ENCODE measurements around the gene RNASEH2C.
"Not testable (repeated sequence)": the region's sequence is repeated elsewhere in the genome, so short reads cannot be mapped to it uniquely, and the experiment has no call there.

The RNASEH2C gene

DNA sequence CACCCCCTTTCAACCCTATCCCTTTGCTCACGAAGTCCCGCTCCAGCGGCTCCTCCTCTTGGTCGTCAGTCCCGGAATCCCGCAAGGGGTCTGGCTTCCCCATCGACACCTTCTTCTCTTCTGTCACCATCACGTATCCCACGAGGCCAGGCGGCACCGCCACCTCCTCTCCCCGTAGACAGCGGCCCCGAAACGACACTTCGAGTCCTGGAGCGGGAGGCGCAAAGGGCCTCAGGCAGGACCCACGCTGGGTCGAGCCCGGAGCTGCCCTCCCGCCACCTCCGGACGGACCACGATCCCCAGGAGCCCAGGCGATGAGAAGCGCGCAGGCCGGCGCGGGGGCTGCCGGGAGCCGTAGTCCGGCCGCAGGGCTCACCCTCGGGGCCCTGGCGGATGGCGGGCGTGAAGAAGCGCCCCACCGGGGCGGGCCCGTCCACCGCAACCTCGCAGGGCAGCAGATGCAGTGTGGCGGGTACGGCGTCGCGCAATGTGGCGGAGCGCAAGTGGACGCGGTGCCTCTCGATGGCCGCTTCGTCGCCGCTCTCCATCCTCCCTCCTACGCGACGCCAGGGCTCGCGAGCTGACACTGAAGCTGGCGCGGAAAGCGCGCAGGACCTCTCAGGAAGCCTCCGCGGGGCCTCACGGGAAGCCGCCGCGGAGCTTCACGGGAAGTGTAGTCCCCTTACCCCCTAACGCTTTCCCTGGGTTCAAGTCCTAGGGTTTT lies at the start of gene RNASEH2C:
Gene RNASEH2C (minus strand): TSS at position 588 of the 724 bp plus-strand sequence. CDS start 40 bp downstream, at position 548.
- TF ChIP-seq, protein P1, sequence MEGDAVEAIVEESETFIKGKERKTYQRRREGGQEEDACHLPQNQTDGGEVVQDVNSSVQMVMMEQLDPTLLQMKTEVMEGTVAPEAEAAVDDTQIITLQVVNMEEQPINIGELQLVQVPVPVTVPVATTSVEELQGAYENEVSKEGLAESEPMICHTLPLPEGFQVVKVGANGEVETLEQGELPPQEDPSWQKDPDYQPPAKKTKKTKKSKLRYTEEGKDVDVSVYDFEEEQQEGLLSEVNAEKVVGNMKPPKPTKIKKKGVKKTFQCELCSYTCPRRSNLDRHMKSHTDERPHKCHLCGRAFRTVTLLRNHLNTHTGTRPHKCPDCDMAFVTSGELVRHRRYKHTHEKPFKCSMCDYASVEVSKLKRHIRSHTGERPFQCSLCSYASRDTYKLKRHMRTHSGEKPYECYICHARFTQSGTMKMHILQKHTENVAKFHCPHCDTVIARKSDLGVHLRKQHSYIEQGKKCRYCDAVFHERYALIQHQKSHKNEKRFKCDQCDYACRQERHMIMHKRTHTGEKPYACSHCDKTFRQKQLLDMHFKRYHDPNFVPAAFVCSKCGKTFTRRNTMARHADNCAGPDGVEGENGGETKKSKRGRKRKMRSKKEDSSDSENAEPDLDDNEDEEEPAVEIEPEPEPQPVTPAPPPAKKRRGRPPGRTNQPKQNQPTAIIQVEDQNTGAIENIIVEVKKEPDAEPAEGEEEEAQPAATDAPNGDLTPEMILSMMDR (conservative IDR thresholded peaks at IDR 0.05) = no peak
- peak within 1 kb of the TSS; percentile 90 for H3K27ac ChIP-seq

DNA sequence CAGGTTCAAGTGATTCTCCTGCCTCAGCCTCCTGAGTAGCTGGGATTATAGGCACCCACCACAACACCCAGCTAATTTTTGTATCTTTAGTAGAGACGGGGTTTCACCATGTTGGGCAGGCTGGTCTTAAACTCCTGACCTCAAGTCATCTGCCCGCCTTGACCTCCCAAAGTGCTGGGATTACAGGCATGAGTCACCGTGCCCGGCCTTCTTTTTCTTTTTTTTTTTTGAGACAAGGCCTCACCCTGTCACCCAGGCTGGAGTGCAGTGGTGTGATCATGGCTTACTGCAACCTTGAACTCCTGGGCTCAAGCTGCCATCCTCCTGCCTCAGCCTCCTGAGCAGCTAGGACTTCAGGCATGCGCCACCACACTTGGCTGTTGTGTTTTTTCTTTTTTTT lies 47.2 kb upstream of the RNASEH2C start:
- not testable (repeated sequence) for H3K27ac ChIP-seq

DNA sequence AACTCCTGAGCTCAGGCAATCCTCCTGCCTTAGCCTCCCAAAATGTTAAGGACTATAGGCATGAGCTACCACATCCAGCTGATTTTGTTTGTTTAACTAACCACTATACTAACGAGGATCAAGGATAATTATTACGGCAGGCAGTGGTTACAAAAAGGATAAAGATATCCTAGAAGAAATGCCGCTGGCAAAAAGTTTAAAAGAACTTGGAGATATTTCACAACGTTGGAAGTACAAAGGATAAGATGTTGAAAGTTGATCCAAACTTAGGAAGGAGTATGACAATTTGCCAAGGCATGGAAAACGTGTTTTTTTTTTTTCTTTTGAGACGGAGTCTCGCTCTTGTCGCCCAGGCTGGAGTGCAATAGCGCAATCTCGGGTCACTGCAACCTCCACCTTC lies 46.8 kb upstream of the RNASEH2C start:
- TF ChIP-seq, protein P1 (conservative IDR thresholded peaks at IDR 0.05) = no peak
- no peak overlapping the region for H3K27ac ChIP-seq

DNA sequence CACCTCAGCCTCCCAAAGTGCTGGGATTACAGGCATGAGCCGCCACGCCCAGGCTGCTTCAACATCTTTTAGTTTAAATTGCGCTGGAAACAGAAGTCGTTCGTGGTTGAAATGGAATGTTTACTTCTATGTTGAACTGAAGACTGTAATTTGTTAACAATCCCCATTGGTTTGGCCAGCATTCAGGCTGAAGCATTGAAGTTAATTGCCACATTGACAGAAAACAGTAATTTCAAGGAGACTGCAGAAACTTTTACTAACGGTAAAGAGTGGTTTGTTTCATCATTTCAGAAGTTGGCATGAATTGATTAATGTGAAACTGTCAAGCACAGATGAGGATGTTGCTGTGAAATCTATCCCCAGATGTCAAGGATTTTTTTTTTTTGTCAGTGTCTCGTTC lies 45.9 kb upstream of the RNASEH2C start:
- no peak overlapping the region for H3K27ac ChIP-seq
- TF ChIP-seq, protein P1 (conservative IDR thresholded peaks at IDR 0.05) = no peak

DNA sequence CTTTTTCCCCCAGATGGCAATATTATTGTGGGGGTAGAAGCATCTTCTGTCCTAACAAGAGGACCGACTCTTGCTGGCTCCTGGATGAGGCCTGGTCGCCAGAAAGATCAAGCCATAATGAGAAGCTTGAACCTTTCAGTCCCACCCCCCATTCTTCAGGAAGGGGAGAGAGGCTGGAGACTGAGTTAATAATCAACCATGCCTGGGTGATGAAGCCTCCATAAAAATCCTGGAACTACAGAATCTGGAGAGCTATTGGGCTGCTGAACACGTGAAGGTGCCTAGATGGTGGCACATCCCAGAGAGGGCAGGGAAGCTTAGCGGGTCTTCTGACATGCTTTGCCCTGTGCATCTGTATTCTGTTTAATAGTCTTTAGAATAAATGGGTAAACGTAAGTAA lies 43.8 kb upstream of the RNASEH2C start:
- TF ChIP-seq, protein P1 (conservative IDR thresholded peaks at IDR 0.05) = no peak
- H3K27ac ChIP-seq = no peak overlapping the region

DNA sequence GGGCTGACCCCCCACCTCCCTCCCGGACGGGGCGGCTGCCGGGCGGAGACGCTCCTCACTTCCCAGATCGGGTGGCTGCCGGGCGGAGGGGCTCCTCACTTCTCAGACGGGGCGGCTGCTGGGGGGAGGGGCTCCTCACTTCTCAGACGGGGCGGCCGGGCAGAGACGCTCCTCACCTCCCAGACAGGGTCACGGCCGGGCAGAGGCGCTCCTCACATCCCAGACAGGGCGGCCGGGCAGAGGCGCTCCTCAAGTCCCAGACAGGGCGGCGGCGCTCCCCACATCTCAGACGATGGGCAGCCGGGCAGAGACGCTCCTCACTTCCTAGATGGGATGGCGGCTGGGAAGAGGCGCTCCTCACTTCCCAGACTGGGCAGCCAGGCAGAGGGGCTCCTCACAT lies 42.2 kb upstream of the RNASEH2C start:
- not testable (repeated sequence) for H3K27ac ChIP-seq

DNA sequence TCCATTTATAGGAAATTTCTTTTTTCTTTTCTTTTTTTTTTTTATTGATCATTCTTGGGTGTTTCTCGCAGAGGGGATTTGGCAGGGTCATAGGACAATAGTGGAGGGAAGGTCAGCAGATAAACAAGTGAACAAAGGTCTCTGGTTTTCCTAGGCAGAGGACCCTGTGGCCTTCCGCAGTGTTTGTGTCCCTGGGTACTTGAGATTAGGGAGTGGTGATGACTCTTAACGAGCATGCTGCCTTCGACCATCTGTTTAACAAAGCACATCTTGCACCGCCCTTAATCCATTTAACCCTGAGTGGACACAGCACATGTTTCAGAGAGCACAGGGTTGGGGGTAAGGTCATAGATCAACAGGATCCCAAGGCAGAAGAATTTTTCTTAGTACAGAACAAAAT lies 41.6 kb upstream of the RNASEH2C start:
- not testable (repeated sequence) for H3K27ac ChIP-seq

DNA sequence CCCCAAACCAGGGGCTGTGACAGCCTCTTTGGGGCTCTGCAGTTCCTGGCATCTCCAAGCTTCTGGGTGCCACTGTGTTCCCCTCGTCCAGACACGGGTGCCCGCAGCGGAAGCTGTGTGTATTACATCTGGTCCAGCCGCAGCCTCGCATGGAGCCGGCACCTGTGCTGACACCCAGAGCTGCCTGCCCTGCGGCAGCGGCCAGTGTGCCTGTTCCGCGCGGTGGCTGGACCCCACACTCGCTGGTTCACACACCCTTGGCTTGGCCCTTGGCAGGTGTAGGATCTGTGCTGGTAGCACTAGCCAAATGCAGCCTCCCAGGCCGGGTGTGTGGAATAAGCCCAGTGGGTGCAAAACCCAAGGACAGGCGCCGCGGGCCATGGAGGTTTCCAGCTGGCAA lies 24.5 kb upstream of the RNASEH2C start:
- TF ChIP-seq, protein P1 (conservative IDR thresholded peaks at IDR 0.05) = no peak
- H3K27ac ChIP-seq = no peak overlapping the region

DNA sequence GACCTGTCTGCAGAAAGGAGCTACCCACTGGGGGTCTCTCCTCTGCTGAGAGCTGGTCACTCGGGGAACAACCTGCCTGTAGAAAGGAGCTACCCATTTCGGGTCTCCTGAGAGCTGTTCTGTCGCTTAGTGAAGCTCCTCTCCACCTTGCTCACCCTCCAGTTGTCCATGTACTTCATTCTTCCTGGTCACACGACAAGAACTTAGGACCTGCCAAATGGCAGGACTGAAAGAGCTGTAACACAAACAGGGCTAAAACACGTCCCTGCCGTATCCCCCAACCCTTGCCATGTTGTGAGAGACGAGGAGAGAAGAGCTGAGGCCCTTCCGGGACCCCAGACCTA lies 24.1 kb upstream of the RNASEH2C start:
- TF ChIP-seq, protein P1 (conservative IDR thresholded peaks at IDR 0.05) = peak; percentile 71
- no peak overlapping the region for H3K27ac ChIP-seq

Data from VCaP (cell line).